HCEC 1CT (cell line): ENCODE results near the gene CHST9.
"Not testable (repeated sequence)": the region's sequence is repeated elsewhere in the genome, so short reads cannot be mapped to it uniquely, and the experiment has no call there.

Experiments used
- DNase-seq: peaks from one replicate; pipeline ENCODE4 v3.0.0-alpha.2; 2017

CHST9 gene, protein sequence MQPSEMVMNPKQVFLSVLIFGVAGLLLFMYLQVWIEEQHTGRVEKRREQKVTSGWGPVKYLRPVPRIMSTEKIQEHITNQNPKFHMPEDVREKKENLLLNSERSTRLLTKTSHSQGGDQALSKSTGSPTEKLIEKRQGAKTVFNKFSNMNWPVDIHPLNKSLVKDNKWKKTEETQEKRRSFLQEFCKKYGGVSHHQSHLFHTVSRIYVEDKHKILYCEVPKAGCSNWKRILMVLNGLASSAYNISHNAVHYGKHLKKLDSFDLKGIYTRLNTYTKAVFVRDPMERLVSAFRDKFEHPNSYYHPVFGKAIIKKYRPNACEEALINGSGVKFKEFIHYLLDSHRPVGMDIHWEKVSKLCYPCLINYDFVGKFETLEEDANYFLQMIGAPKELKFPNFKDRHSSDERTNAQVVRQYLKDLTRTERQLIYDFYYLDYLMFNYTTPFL

DNA sequence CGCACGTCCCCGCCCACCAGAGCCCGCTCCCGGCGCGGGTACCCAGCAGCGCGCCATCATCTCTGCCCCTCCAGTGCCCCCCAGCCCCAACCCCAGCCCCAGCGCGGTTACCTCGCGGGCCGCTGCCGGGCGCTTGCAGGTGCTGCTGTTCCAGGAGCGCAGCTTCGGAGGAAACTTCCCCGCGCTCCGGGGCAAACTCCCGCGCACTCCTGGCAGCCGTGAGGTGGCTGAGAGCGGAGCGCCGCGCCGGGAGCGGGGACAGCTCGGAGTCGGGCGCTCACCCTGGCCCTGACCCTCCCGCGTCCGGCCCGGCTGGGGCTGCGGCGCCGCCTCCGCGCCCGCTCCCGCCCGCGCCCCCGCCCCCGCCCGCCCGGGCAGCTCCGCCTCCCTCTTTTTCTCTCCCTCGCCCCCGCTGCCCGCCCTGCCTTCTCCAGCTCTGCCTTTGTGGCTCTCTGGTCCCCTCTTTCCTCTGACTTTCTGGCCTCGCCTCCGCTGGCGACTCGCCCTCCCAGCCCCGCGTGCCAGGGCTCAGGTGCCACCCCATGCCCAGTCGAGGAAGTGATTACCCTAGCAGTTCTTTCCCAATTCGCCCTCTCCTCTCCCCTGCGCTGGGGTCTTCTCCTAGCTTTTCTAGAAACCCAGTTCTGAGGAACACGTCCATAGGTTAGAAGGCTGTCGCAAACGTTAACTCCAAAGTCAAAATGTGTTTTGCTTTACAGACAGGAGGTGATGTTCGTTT lies at the start of gene CHST9:
TSS of gene CHST9 (minus strand) at position 284 of the 739 bp plus-strand sequence. CDS start 42,499 bp downstream, outside the sequence.
- no peak for DNase-seq

GRCh38 chr18:27232355-27232754 lies 47.2 kb upstream of the CHST9 start:
- not testable (repeated sequence) for DNase-seq

GRCh38 chr18:27231671-27232070 lies 46.6 kb upstream of the CHST9 start:
- not testable (repeated sequence) for DNase-seq

- not testable (repeated sequence) for DNase-seq
Measured at GRCh38 chr18:27231221-27231620, 46.1 kb upstream of the CHST9 start.

DNA sequence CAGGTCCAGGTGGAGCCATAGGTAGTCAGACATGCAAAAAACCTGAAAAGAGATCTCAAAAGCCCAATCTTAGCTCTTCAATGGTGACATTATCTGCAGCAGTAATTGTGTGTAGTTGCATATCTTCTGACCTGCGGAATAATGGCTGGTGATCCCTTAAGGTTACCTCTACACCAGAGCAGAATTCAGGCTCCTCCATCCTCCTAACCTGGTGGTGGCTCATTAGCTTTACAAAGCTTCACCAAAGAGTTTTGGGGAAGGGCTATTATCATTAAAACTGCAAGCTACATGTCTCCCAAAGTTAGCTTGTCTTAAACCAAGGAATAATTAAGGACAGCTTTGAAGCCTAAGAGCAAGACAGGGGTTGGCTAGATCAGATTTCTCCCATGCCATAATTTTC lies 42.6 kb upstream of the CHST9 start:
- DNase-seq: no peak

GRCh38 chr18:27226556-27227075 lies 41.5 kb upstream of the CHST9 start:
- no peak for DNase-seq

GRCh38 chr18:27225947-27226481 lies 40.9 kb upstream of the CHST9 start:
- DNase-seq: no peak

DNA sequence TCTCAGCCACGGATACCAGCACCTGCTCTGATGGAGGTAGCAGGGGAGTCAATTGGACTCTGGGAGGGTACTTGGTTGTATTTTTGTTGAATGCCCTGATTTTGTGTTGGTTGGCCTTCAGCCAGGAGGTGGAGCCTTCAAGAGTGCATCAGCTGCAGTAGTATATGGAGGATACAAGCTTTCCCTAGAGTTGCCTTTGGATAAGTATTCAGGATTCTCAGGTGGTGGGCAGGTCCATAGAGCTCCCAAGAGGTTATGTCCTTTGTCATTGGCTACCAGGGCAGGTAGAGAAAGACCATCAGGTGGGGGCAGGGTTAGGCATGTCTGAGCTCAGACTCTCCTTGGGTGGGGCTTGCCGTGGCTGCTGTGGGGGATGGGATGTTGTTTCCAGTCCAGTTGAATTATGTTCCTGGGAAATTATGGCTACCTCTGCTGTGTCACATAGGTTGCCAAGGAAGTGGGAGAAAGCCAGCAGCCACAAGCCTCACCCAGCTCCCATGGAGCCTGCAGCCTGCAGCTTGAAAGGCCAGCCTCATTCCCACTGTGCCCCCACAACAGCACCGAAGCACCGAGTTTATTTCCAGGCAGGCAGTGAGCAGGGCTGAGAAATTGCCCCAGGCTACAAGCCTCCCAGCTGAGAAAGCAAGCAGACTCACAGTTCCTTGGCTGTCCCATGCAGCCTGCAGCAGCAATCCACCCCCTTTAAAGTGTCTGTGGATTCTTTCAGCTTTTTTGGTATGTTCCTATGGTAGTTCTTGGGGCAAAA lies 38.6 kb upstream of the CHST9 start:
- no peak for DNase-seq

DNA sequence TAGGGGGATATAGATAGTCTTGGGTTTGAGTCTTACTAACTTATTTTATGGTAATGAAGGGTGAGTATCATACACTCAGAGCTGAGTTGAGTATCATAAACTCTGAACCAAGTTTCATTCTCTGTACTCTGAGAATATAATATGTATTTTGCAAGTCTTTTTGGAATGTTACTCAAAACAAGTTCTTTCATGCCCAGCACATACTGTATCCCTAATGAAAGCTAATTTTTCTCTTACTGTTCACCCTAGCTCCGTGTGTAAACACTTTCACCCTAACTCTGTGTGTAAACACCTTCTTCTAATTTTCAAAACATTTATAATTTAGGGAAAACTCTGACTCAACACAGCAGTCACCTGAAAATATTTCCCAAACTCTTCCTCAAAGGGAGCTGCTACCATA lies 29.7 kb upstream of the CHST9 start:
- no peak for DNase-seq

GRCh38 chr18:27213123-27213717 lies 28.1 kb upstream of the CHST9 start:
- DNase-seq: no peak

GRCh38 chr18:27211569-27211968 lies 26.5 kb upstream of the CHST9 start:
- DNase-seq: no peak

GRCh38 chr18:27206411-27206810 lies 21.3 kb upstream of the CHST9 start:
- DNase-seq: no peak

DNA sequence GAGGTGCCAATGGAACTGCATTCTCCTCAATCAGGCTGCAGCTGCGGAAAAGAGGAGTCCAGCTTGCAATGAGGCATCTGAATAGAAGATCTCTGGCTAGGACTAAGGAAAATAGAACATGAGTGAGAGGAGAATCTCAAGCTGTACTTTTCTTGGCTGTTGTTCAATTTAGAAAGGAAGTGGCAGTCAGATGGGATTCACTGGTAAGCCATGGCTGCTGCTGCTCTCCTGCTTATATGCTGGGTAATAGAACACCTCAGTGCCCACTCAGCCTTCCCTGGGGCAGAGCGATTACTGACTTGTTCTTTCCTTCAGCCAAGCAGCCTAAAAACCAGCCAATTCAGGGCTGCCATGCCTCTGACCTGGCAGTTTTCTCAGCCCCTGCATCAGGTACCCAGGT lies 17.6 kb upstream of the CHST9 start:
- DNase-seq: no peak

- no peak for DNase-seq
Measured at GRCh38 chr18:27198036-27198435, 12.9 kb upstream of the CHST9 start.

DNA sequence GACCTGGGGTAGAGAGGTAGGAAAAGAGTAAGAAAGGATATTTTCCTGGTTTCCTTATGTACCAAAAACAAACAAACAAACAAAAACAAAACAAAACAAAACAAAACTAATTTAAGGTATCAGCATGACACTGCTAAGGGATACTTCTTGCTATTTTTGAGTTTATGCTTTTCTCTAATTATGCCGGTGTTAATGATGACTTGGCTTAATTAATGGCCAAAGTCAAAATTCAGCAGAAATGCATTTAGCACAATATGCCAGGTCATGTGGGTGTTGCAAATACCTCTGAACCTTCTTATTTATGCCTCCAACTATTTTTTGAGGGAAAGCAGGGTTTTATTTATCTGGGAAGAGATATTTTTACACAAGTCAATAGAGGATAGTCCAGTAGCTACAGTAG lies 3.2 kb upstream of the CHST9 start:
- no peak for DNase-seq

DNA sequence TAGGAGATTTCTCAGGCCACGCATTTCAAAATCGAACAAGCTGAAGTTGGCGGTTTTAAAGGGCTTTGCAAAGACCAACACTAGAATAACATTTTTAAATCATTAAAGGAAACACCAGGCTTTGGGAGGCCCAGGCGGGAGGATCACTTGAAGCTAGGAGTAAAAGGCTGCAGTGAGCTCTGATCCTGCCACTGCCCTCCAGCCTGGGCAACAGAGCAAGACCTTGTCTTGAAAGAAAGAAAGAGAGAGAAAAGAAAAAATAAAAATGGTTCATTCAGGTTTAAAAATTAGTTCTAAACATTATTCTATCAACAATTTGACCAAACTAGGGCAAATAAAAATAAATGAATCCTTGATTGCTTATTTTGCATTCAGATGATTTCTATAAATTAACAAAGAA lies 789 bp upstream of the CHST9 start:
- DNase-seq: no peak

DNA sequence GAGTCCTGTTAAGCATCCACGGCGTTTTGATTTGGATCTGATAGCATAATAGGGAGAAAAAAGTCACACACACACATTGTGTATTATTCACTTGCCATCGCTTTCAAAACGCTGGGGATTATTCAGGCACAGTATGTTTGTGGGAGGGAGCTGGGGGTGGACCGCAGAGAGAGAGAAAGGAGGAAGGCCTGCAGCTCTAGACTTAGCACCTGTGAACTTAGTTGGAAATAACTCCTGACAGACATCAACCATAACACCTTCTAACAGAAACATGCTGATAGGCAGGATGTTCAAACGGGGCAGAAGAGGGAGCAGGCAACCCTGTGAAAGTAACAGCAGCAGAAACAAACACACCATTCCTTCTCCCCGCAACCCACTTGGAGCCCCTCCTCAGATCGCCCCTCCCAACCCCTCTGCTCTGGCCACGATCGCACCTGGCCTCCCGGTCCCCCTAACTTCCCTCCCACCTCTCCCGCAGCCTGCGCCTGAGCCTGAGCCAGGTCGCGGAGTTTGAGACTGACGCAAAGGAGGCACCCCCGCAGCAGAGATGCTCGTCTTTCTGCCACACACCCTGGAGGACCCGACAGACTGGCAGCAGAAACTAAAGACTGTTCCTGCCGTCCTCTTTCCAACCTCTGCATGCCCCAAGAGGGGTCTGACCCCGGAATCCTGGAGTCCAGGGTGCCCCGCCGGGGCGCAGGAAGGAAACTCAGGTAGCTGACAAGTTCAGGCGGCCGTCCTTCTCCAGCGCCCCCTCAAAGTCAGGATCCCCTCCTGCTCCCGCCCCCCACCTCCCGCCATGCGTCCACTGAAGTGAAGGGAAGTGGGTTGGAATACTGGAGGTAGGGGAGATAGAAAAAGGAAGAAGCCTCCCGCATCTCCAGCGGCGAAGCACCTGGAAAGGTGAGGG lies 738 bp downstream of the CHST9 start:
- no peak for DNase-seq

- DNase-seq: no peak
Measured at GRCh38 chr18:27181726-27182125, 3.4 kb downstream of the CHST9 start.

DNA sequence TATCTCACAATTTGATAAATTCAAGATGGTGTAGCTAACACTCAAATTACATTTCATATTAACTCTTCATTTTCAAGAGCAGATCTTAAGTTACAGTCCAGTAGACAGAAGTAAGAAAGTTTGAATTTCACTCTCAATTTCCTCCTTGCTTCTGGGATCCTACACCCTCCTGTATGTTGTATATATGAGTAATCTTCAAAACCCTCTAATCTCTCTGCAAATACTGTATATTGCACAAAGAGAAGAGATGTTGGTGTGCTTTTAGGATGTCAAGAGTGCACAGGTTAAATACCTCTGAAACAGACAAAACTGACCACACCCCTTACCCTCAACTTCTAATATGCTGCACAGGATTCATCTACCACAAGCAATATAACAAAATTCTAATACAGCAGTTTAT lies 6.7 kb downstream of the CHST9 start:
- DNase-seq: no peak

DNA sequence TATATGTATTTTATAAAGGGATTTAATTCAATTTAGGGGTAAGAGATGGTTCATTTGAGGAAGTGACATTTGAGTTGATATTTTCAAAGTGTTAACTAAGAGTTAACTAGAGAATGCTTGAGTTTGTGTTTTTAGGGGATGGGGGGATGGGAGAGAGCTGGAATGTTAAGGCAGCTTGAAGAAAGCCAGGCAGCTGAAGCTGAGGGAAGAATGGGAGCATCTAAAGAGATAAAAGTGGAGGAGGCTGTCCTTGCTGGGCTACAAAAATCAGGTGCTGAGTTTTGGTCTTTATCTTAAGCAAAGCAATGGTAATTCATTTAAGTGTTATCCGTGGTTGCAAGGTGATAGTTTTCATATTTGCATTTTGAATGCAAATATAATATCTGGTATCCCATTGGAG lies 9.2 kb downstream of the CHST9 start:
- DNase-seq: no peak

DNA sequence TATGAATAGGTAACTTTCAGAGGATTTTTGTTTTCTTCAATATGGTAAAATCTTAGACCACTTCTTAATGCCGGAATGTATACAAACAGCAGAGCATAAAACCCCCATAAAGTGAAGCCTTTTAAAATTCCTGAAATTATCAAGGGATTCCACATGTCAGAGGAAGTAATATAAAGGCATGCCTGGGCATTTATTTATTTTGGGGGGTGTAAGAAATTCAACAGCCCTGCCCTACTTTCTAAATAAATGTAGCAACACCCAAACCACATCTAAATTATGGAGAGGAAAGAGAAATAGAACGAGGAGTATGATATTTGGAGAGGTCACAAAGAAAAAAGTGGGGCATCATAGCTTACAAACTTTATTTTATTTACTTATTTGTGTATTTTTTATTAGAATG lies 9.9 kb downstream of the CHST9 start:
- no peak for DNase-seq
